ENCODE results near the gene PPP1R26. TPM values are rescaled to one million over a fixed set of nuclear protein-coding genes. Genes with fewer than 3 reads are reported as not detected.
A peak's percentile ranks its signal among the peaks of the same experiment; 100 is the strongest.

The PPP1R26 gene
- total RNA-seq, 2 experiments from 2014 or later = 0.29 to 0.32 TPM

DNA sequence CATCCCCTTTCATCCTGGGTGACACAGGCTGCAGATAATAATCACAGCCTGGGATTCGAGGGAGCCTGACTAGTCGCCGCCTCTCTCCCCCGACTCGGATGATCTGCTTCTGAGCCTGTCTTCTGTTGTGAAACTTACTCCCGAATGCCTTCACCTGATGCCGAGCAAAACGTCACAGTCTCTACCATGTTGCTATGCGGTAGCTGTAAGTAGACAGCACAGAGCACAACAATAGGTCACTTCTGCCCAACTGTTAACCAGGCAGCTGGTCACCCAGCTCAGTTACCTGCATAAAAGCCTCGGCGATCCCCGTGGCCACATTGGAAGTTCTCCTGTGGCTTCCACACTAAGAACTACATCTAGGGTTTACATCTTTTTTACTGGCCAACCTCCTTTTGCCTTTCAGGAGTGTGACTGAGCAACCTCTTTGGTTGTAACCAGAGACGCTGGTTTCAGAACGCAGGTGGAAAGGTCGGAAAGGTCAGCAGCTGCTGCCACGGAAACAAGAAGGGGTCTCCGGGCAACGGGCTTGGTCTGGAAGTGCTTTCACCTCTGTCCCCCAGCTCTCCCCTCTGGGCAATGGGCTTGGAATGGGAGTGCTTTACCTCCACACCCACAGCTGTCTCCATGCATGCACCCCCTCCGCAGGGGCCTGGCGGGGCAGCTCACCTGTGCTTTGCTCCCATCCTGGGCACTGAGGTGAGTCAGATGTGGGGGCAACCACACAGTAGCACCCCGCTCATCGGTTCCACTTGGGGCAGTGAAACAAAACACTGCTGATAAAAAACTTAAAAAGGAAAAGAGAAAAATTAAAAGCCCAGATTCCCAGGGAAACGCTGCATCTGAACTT lies 7.6 kb upstream of the PPP1R26 start:
- intact Hi-C loops (cut with micrococcal nuclease) = no loop called here
- peaks cover 2% of the 10 kb centered on the region for H3K4me1 Mint-ChIP-seq (ENCODE audit: low read depth)
- CTCF ChIA-PET = no interaction called here
- DNase-seq = no peak
- peaks cover 39% of the 10 kb centered on the region for H3K27me3 Mint-ChIP-seq (ENCODE audit: low read depth)
- H3K9me3 Mint-ChIP-seq = no peaks in the 10 kb centered on the region
- no peaks in the 10 kb centered on the region for H3K36me3 Mint-ChIP-seq (ENCODE audit: low read depth)
- no peak overlapping the region for H3K27ac Mint-ChIP-seq
- no peak overlapping the region for H3K4me3 Mint-ChIP-seq

DNA sequence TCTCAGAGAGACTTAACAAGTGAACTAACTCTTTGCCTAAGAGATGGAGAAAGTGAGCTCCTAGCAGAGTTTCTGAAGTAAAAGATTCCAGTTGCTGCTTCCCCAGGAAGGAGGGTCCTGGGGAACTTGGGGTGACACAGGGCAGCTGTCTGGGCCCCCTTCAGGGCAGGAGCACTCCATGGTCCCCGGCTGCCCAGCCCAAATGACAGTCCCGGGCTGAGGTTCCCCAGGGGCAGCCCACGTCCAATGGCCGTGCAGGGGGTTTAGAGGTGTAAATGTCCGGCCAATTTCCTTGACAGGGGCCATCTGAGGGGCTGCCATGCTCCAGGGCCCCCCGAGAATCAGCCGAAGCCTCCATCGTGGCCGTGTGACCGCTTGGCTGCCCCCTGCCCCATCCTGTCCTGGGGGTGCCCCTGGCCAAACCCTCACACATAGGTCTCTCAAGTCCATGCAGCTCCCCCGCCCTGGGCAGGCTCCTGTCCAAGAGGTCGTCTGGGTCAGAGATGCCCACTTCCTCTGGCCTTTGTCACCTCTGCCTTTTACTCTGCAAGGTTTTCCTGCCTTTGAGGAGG lies 5.5 kb upstream of the PPP1R26 start:
- peaks cover 40% of the 10 kb centered on the region for H3K27me3 Mint-ChIP-seq (ENCODE audit: low read depth)
- CTCF ChIA-PET = no interaction called here
- intact Hi-C loops (cut with micrococcal nuclease) = no loop called here
- no peak for DNase-seq
- H3K9me3 Mint-ChIP-seq = no peaks in the 10 kb centered on the region
- no peak overlapping the region for H3K27ac Mint-ChIP-seq
- no peak overlapping the region for H3K4me3 Mint-ChIP-seq
- peaks cover 4% of the 10 kb centered on the region for H3K4me1 Mint-ChIP-seq (ENCODE audit: low read depth)
- peaks cover 3% of the 10 kb centered on the region for H3K36me3 Mint-ChIP-seq (ENCODE audit: low read depth)

DNA sequence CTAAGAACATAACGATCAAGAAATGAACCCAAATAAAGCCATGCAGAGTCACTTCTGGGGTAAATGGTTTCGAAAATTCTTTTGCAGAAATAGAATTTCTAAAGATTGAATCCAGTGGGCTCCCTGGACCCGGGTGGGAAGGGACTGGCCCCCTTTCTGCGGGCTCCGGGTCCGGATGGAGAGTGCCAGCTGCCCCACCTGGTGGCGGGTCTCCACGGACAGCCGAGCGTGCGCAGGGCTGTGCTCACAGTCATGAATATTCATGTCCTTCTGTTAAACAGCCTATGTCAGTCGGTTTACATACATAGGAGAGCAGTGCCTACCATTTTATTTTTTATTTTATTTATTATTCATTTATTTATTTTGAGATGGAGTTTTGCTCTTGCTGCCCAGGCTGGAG lies 4.7 kb upstream of the PPP1R26 start:
- Mint-ChIP-seq H3K4me3 (no peak overlapping the region), H3K9me3 (no peaks in the 10 kb centered on the region), H3K36me3 (ENCODE audit: low read depth) (peaks cover 3% of the 10 kb centered on the region), H3K4me1 (ENCODE audit: low read depth) (peaks cover 4% of the 10 kb centered on the region), H3K27ac (no peak overlapping the region), H3K27me3 (ENCODE audit: low read depth) (peaks cover 39% of the 10 kb centered on the region)
- intact Hi-C loops (cut with micrococcal nuclease) = no loop called here
- CTCF ChIA-PET = no interaction called here
- DNase-seq = peak; percentile 15

- Mint-ChIP-seq H3K4me3 (no peak overlapping the region), H3K27ac (no peak overlapping the region), H3K27me3 (ENCODE audit: low read depth) (peaks cover 30% of the 10 kb centered on the region), H3K4me1 (ENCODE audit: low read depth) (peaks cover 4% of the 10 kb centered on the region), H3K36me3 (ENCODE audit: low read depth) (peaks cover 3% of the 10 kb centered on the region), H3K9me3 (no peaks in the 10 kb centered on the region)
- intact Hi-C loops (cut with micrococcal nuclease) = no loop called here
- DNase-seq = no peak
- CTCF ChIA-PET = no interaction called here
Measured at GRCh38 chr9:135476561-135477355, 2.8 kb upstream of the PPP1R26 start.

DNA sequence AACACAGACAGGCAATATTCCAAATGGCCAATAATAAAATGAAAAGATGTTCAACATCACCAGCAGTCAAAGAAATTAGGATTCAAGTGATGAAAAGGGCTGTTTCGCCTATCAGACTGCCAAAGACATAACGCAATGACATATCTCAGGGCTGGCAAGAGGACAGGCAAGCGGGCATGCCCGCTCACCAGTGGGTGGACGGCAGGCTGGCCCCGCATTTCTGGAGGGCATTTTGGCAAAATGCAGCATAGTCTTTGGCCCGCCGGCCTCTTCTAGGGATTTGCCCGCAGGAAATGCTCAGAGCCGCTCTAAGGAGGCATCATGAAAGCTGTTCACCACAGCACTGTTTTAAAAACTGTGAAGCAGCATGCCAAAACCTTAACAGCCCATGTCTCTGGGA lies 1.4 kb upstream of the PPP1R26 start:
- no peak for DNase-seq
- H3K4me3 Mint-ChIP-seq = peak overlapping the region; percentile 15
- H3K27me3 Mint-ChIP-seq (ENCODE audit: low read depth) = peaks cover 35% of the 10 kb centered on the region
- CTCF ChIA-PET = no interaction called here
- intact Hi-C loops (cut with micrococcal nuclease) = no loop called here
- H3K27ac Mint-ChIP-seq = no peak overlapping the region
- no peaks in the 10 kb centered on the region for H3K9me3 Mint-ChIP-seq
- peaks cover 3% of the 10 kb centered on the region for H3K36me3 Mint-ChIP-seq (ENCODE audit: low read depth)
- H3K4me1 Mint-ChIP-seq (ENCODE audit: low read depth) = peaks cover 4% of the 10 kb centered on the region

GRCh38 chr9:135478829-135479468 lies 633 bp upstream of the PPP1R26 start:
- Mint-ChIP-seq H3K4me3 (peak overlapping the region; percentile 68), H3K27me3 (ENCODE audit: low read depth) (peaks cover 39% of the 10 kb centered on the region), H3K27ac (no peak overlapping the region), H3K36me3 (ENCODE audit: low read depth) (peaks cover 3% of the 10 kb centered on the region), H3K9me3 (no peaks in the 10 kb centered on the region), H3K4me1 (ENCODE audit: low read depth) (peaks cover 4% of the 10 kb centered on the region)
- DNase-seq = no peak
- intact Hi-C loops (cut with micrococcal nuclease) = no loop called here
- CTCF ChIA-PET = no interaction called here

DNA sequence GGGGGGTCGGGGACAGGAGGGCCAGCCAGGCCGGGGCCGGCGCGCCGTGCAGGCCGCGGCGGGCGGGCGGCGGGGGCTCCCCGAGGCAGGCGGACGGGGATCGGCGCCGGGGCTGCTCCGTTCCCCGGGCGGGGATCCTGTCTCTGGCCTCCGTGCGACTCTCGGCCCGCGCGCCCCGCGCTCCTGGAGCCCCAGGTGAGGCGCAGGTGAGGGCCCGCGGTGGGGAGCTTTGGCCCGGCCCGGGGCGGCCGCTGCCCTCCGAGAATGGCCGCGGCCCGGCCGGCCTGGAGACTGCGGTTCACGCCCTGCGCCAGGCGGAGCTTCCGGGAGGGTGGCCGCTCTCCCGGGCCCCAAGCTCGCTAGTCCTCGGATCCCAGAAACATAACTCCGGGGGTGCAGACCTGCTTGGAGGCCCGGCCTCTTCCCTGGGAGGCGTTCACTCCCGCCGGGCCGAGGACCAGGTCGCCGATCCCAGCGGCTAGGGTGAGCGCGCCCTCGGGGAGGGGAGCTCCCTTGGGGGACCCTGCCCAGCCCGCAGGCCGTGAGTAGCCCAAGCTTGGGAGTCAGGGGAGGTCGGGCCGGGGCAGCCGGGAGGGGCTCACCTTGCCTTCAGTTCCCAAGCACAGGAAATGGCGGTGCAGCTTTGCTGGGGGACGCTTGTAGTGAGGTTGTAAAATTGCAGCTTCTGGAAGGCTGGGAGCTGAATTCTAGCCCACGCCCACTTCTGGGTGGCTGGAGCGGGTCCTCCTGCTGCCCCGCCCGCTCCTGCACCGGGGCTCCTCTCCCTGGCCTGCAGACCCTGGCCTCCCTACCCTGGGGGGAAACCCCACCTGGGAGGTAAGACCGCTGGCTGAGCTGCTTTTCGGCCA lies 723 bp downstream of the PPP1R26 start:
- H3K27me3 Mint-ChIP-seq (ENCODE audit: low read depth) = peaks cover 42% of the 10 kb centered on the region
- no peak overlapping the region for H3K27ac Mint-ChIP-seq
- peaks cover 4% of the 10 kb centered on the region for H3K4me1 Mint-ChIP-seq (ENCODE audit: low read depth)
- H3K9me3 Mint-ChIP-seq = no peaks in the 10 kb centered on the region
- H3K36me3 Mint-ChIP-seq (ENCODE audit: low read depth) = peaks cover 3% of the 10 kb centered on the region
- DNase-seq = no peak
- H3K4me3 Mint-ChIP-seq = peak overlapping the region; percentile 24
- CTCF ChIA-PET = no interaction called here
- intact Hi-C loops (cut with micrococcal nuclease) = no loop called here

GRCh38 chr9:135480940-135481310 lies 1.3 kb downstream of the PPP1R26 start:
- CTCF ChIA-PET = no interaction called here

DNA sequence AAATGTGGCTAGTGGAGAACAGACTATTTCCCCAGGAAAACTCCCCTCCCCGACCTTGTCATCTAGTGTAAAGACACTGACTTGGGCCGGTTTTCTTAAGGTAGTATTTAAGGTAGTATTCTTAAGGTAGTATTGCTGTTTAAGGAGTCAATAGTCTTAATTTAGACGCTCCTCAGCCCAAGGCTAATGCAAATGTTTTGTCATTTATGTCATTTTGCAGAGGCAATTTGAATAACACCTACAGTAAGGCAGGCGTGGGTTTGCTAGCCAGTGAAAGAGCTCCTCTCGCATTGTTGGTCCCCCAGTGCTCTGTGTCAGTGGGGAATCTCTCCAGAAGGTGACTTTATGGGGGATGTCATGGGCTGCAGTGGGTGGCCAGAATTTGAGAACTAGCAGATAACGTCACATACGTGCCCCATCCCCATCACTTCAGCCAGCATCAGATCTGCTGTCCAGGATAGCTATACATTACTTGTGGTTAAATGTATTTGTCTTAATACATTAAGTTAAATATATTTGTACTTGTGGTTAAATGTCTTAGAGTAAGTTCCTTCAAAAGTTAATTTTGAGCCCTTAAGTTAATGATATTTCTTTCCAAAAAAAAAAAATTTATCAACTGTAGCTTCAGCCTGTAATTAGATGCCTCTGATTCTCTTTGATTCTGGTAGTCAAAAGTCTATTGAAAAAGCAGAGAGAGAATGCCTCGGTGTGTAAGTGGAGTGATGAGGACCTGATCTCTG lies 2.6 kb downstream of the PPP1R26 start:
- Mint-ChIP-seq H3K9me3 (no peaks in the 10 kb centered on the region), H3K4me3 (no peak overlapping the region), H3K4me1 (ENCODE audit: low read depth) (peaks cover 4% of the 10 kb centered on the region), H3K27me3 (ENCODE audit: low read depth) (peaks cover 38% of the 10 kb centered on the region), H3K27ac (no peak overlapping the region), H3K36me3 (ENCODE audit: low read depth) (peaks cover 3% of the 10 kb centered on the region)
- CTCF ChIA-PET = no interaction called here
- intact Hi-C loops (cut with micrococcal nuclease) = no loop called here
- DNase-seq = no peak

More at GRCh38 chr9:135480940-135481310, 1.3 kb downstream of the PPP1R26 start:
- intact Hi-C loops (cut with micrococcal nuclease) = no loop called here
- no peak for DNase-seq
- Mint-ChIP-seq H3K27ac (no peak overlapping the region), H3K27me3 (ENCODE audit: low read depth) (peaks cover 38% of the 10 kb centered on the region), H3K4me3 (peak overlapping the region; percentile 24), H3K4me1 (ENCODE audit: low read depth) (peaks cover 4% of the 10 kb centered on the region), H3K9me3 (no peaks in the 10 kb centered on the region), H3K36me3 (ENCODE audit: low read depth) (peaks cover 3% of the 10 kb centered on the region)

DNA sequence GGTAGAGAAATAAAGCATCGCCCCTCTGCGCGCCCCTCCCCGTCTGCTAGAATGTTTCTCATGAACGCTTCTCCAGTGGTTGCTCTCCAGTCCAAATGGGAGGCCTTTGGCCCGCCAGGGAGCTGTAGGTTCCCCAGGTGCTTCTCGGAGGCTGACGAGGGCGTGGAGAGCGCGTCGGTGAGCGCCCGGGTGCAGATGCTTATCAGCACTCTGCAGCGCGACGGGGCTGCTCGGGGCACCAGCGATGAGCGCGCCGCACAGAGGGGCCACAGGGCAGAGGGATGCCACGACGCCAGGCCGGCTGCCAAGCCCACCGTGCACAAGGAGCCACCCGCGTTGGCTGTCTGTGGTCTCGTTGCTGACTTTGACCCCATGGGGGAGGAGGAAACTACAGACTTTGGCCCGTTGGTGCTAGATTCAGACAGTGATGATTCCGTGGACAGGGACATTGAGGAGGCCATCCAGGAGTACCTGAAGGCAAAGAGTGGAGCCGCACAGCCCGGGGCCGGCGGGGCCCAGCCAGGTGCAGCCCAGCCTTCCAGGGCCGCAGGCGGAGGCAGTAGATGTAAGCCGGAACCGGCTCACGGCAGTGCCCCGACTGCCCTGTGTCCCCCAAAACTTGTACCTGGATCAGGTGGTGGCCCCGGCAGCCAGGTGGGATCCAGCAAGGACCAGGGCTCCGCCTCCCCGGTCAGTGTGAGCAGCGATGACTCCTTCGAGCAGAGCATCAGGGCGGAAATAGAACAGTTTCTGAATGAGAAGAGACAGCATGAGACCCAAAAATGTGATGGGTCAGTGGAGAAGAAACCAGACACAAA lies 5.1 kb downstream of the PPP1R26 start:
- Mint-ChIP-seq H3K36me3 (ENCODE audit: low read depth) (no peaks in the 10 kb centered on the region), H3K27ac (no peak overlapping the region), H3K4me1 (ENCODE audit: low read depth) (no peaks in the 10 kb centered on the region), H3K9me3 (no peaks in the 10 kb centered on the region), H3K27me3 (ENCODE audit: low read depth) (peaks cover 25% of the 10 kb centered on the region), H3K4me3 (no peak overlapping the region)
- DNase-seq = no peak
- intact Hi-C loops (cut with micrococcal nuclease) = no loop called here
- CTCF ChIA-PET = interaction anchor here (1.4 kb wide), 1 partner anchor 20 kb away, joined by 3 read pairs; no protein-coding TSS in a partner anchor

GRCh38 chr9:135485385-135485784 lies 5.8 kb downstream of the PPP1R26 start:
- DNase-seq = no peak
- intact Hi-C loops (cut with micrococcal nuclease) = no loop called here
- CTCF ChIA-PET = no interaction called here
- no peaks in the 10 kb centered on the region for H3K4me1 Mint-ChIP-seq (ENCODE audit: low read depth)
- H3K27ac Mint-ChIP-seq = no peak overlapping the region
- H3K4me3 Mint-ChIP-seq = no peak overlapping the region
- peaks cover 25% of the 10 kb centered on the region for H3K27me3 Mint-ChIP-seq (ENCODE audit: low read depth)
- H3K36me3 Mint-ChIP-seq (ENCODE audit: low read depth) = no peaks in the 10 kb centered on the region
- no peaks in the 10 kb centered on the region for H3K9me3 Mint-ChIP-seq
